Gastroesophageal sphincter (tissue), 3 donors: ENCODE results near the gene TBCD.

Experiments used
- CTCF ChIP-seq, 4 experiments: fragments of 200-600 bp in 2 of 4; fragments of 450-650 bp in 2 of 4; sonication (generic) in 1 of 4; IDR thresholded peaks; one replicate each; pipeline ENCODE4 v1.5.1; 2017 to 2019; ENCODE audit warnings: antibody characterized with exemption in 4 of 4, mild to moderate bottlenecking in 2 of 4, moderate library complexity in 2 of 4
- EP300 ChIP-seq: sonication (generic); formaldehyde crosslinking; IDR thresholded peaks from one replicate; pipeline ENCODE4 v1.6.1; 2017; ENCODE audit warnings: antibody characterized with exemption, mild to moderate bottlenecking
- POLR2AphosphoS5 ChIP-seq: sonication (generic); formaldehyde crosslinking; IDR thresholded peaks from one replicate; pipeline ENCODE4 v1.6.1; 2017; ENCODE audit warnings: antibody characterized with exemption

- TF ChIP-seq CTCF (IDR thresholded peaks at IDR 0.05) (no peak), POLR2AphosphoS5 (no peak), EP300 (no peak)
Measured at GRCh38 chr17:82879241-82879640, 127.4 kb downstream of the TBCD start.
